HepG2 (cell line): ENCODE results near the gene THPO. TPM values are rescaled to one million over a fixed set of nuclear protein-coding genes. Genes with fewer than 3 reads are reported as not detected.

Experiments
- BCLAF1 ChIP-seq: fragments of 450-650 bp; IDR thresholded peaks from 2 replicates; pipeline ENCODE4 v1.6.1; 2017; ENCODE audit warnings: mild to moderate bottlenecking
- MEIS2 ChIP-seq: sonication (generic); formaldehyde crosslinking; IDR thresholded peaks from 2 replicates; pipeline ENCODE4 v1.9.0; 2021; ENCODE audit warnings: mild to moderate bottlenecking, missing genetic modification reagents
- NCOA2 ChIP-seq: sonication (generic); formaldehyde crosslinking; IDR thresholded peaks from 2 replicates; pipeline ENCODE4 v1.8.0; 2022; ENCODE audit warnings: inconsistent platforms
- NFYB ChIP-seq: sonication (generic); formaldehyde crosslinking; IDR thresholded peaks from 2 replicates; pipeline ENCODE4 v1.4.0; 2020; ENCODE audit warnings: missing genetic modification reagents
- SAP130 ChIP-seq: IDR thresholded peaks from 2 replicates; pipeline ENCODE4 v1.6.1; 2016; ENCODE audit warnings: low read depth
- SETDB1 ChIP-seq: sonication (generic); formaldehyde crosslinking; IDR thresholded peaks from 2 replicates; pipeline ENCODE4 v1.5.1; 2020; ENCODE audit warnings: missing genetic modification reagents, mild to moderate bottlenecking, borderline replicate concordance
- SMC3 ChIP-seq: IDR thresholded peaks from 2 replicates; pipeline ENCODE4 v1.6.1; 2011; ENCODE audit warnings: low read length, improper control_type of control experiment
- SOX5 ChIP-seq: IDR thresholded peaks from 2 replicates; pipeline ENCODE4 v1.6.1; 2016; ENCODE audit warnings: borderline replicate concordance
- SP5 ChIP-seq: IDR thresholded peaks from 2 replicates; pipeline ENCODE4 v1.6.1; 2016; ENCODE audit warnings: low read depth, borderline replicate concordance
- TFAP4 ChIP-seq: sonication (generic); IDR thresholded peaks from 2 replicates; pipeline ENCODE4 v1.6.1; 2016; ENCODE audit warnings: low read depth, borderline replicate concordance
- ZNF660 ChIP-seq: sonication (generic); formaldehyde crosslinking; IDR thresholded peaks from 2 replicates; pipeline ENCODE4 v1.5.1; 2020; ENCODE audit warnings: mild to moderate bottlenecking, low read depth, missing genetic modification reagents, borderline replicate concordance
- polyA plus RNA-seq, 8 experiments: library from polyadenylated mRNA; depleted of rRNA in 3 of 8; stranded (reverse) in 7 of 8; unstranded in 1 of 8; fragments of >200 nt; fragmentation: Illumina TruSeq in 4 of 8; extraction: Trizol in 4 of 8; gene quantifications; 2 replicates each; pipeline versions ENCODE4 v1.2.1 to v1.2.3, GENCODE V29; 2011 to 2016; ENCODE audit warnings: low read depth in 4 of 8, missing spikeins in 1 of 8, mixed read lengths in 1 of 8; ENCODE audit not compliant: insufficient read depth in 1 of 8
- total RNA-seq, 5 experiments: library from RNA; depleted of rRNA; stranded (reverse); fragments of >200 nt; fragmentation: Illumina TruSeq; extraction: Trizol; gene quantifications; 2 replicates each; pipeline ENCODE4 v1.2.3, GENCODE V29; 2016; ENCODE audit warnings: low read depth in 1 of 5
- TF ChIP-seq, protein P1 (sequence below): sonication (generic); formaldehyde crosslinking; IDR thresholded peaks from 2 replicates; pipeline ENCODE4 v1.9.0; 2022; ENCODE audit warnings: missing genetic modification reagents, mild to moderate bottlenecking, borderline replicate concordance
- TF ChIP-seq, protein P2 (sequence below): IDR thresholded peaks from 2 replicates; pipeline ENCODE4 v1.6.1; 2016; ENCODE audit warnings: low read depth, control low read depth
- TF ChIP-seq, protein P3 (sequence below): IDR thresholded peaks from 2 replicates; pipeline ENCODE4 v1.6.1; 2016
- TF ChIP-seq, protein P4 (sequence below): sonication (generic); formaldehyde crosslinking; IDR thresholded peaks from 2 replicates; pipeline ENCODE4 v1.8.0; 2022; ENCODE audit warnings: missing genetic modification reagents, mild to moderate bottlenecking, inconsistent platforms, borderline replicate concordance
- TF ChIP-seq, protein P5 (sequence below), 2 experiments: sonication (generic) in 1 of 2; formaldehyde crosslinking in 1 of 2; IDR thresholded peaks; 2 replicates each; pipeline versions ENCODE4 v1.4.0 to v1.6.1; 2018 to 2020; ENCODE audit warnings: missing genetic modification reagents in 2 of 2, borderline replicate concordance in 1 of 2, low read depth in 1 of 2, mild to moderate bottlenecking in 1 of 2, missing biosample characterization in 1 of 2

THPO gene
- total and polyA plus RNA-seq, 2 of the 13 experiments (the other 11 are each of a cell fraction or from before 2014, with no cell fraction given): 2.8 to 4.8 TPM

- TF ChIP-seq BCLAF1: no peak
- TF ChIP-seq SMC3: peak; percentile 55
- TF ChIP-seq, protein P1, sequence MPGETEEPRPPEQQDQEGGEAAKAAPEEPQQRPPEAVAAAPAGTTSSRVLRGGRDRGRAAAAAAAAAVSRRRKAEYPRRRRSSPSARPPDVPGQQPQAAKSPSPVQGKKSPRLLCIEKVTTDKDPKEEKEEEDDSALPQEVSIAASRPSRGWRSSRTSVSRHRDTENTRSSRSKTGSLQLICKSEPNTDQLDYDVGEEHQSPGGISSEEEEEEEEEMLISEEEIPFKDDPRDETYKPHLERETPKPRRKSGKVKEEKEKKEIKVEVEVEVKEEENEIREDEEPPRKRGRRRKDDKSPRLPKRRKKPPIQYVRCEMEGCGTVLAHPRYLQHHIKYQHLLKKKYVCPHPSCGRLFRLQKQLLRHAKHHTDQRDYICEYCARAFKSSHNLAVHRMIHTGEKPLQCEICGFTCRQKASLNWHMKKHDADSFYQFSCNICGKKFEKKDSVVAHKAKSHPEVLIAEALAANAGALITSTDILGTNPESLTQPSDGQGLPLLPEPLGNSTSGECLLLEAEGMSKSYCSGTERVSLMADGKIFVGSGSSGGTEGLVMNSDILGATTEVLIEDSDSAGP: 0 out of 2 replicates have a peak, but pooled peaks have one; percentile 14
- TF ChIP-seq ZNF660 (CRISPR knock-in tag): no peak
- 0 out of 2 replicates have a peak, but pooled peaks have one; percentile 21 for TF ChIP-seq SP5 (CRISPR knock-in tag)
- 0 out of 2 replicates have a peak, but pooled peaks have one; percentile 13 for TF ChIP-seq SOX5
- TF ChIP-seq, protein P2, sequence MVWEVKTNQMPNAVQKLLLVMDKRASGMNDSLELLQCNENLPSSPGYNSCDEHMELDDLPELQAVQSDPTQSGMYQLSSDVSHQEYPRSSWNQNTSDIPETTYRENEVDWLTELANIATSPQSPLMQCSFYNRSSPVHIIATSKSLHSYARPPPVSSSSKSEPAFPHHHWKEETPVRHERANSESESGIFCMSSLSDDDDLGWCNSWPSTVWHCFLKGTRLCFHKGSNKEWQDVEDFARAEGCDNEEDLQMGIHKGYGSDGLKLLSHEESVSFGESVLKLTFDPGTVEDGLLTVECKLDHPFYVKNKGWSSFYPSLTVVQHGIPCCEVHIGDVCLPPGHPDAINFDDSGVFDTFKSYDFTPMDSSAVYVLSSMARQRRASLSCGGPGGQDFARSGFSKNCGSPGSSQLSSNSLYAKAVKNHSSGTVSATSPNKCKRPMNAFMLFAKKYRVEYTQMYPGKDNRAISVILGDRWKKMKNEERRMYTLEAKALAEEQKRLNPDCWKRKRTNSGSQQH: no peak
- TF ChIP-seq NCOA2 (CRISPR knock-in tag): peak; percentile 29; the same call in 1 of the 2 replicates
- TF ChIP-seq NFYB (CRISPR knock-in tag): no peak
- peak; percentile 40; the same call in 1 of the 2 replicates for TF ChIP-seq MEIS2 (CRISPR knock-in tag)
- TF ChIP-seq, protein P3, sequence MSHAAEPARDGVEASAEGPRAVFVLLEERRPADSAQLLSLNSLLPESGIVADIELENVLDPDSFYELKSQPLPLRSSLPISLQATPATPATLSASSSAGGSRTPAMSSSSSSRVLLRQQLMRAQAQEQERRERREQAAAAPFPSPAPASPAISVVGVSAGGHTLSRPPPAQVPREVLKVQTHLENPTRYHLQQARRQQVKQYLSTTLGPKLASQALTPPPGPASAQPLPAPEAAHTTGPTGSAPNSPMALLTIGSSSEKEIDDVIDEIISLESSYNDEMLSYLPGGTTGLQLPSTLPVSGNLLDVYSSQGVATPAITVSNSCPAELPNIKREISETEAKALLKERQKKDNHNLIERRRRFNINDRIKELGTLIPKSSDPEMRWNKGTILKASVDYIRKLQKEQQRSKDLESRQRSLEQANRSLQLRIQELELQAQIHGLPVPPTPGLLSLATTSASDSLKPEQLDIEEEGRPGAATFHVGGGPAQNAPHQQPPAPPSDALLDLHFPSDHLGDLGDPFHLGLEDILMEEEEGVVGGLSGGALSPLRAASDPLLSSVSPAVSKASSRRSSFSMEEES (CRISPR knock-in tag): 0 out of 2 replicates have a peak, but pooled peaks have one; percentile 39
- TF ChIP-seq, protein P4, sequence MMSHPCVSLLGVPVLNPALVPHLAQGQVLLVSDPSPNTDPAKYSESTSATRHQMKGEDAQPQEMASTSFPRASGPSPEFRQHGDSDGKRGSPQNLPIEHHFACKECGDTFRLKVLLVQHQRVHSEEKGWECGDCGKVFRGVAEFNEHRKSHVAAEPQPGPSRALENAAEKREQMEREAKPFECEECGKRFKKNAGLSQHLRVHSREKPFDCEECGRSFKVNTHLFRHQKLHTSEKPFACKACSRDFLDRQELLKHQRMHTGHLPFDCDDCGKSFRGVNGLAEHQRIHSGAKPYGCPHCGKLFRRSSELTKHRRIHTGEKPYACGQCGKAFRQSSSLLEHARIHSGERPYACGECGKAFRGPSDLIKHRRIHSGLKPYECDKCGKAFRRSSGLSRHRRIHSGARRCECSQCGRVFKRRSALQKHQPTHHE: no peak
- peak; percentile 96 for TF ChIP-seq TFAP4
- TF ChIP-seq SAP130 (CRISPR knock-in tag): peak; percentile 76
- TF ChIP-seq SETDB1 (CRISPR knock-in tag): no peak
- TF ChIP-seq, protein P5, sequence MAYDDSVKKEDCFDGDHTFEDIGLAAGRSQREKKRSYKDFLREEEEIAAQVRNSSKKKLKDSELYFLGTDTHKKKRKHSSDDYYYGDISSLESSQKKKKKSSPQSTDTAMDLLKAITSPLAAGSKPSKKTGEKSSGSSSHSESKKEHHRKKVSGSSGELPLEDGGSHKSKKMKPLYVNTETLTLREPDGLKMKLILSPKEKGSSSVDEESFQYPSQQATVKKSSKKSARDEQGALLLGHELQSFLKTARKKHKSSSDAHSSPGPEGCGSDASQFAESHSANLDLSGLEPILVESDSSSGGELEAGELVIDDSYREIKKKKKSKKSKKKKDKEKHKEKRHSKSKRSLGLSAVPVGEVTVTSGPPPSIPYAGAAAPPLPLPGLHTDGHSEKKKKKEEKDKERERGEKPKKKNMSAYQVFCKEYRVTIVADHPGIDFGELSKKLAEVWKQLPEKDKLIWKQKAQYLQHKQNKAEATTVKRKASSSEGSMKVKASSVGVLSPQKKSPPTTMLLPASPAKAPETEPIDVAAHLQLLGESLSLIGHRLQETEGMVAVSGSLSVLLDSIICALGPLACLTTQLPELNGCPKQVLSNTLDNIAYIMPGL (CRISPR knock-in tag; IDR thresholded peaks at IDR 0.05; ENCODE audit: borderline replicate concordance in 1 of 2, low read depth in 1 of 2): peak in 1 of 2 experiments; percentile 29; a peak in 1 of 4 replicates
These were observed 32.5 kb downstream of the THPO start (continued) for GRCh38 chr3:184345317-184346144.
